Suprapubic skin (tissue), 4 donors: ENCODE results near the gene PRPF4. TPM values are rescaled to one million over a fixed set of nuclear protein-coding genes. Genes with fewer than 3 reads are reported as not detected.

Experiments
- DNase-seq, 2 donors: peaks; one replicate each; pipeline ENCODE4 v3.0.0-alpha.2; 2019; ENCODE audit warnings: low spot score in 2 of 2
- H3K27ac ChIP-seq: fragments of 200-600 bp; sonication (generic); one replicate; pipeline ENCODE4 v1.5.1; 2019
- H3K27me3 ChIP-seq: fragments of 200-600 bp; sonication (generic); one replicate; pipeline ENCODE4 v1.5.1; 2019
- H3K36me3 ChIP-seq: fragments of 200-600 bp; sonication (generic); one replicate; pipeline ENCODE4 v1.5.1; 2019
- H3K4me1 ChIP-seq: fragments of 200-600 bp; sonication (generic); one replicate; pipeline ENCODE4 v1.5.1; 2019
- H3K4me3 ChIP-seq: fragments of 200-600 bp; sonication (generic); one replicate; pipeline ENCODE4 v1.5.1; 2019; ENCODE audit warnings: mild to moderate bottlenecking
- H3K9me3 ChIP-seq: fragments of 200-600 bp; sonication (generic); one replicate; pipeline ENCODE4 v1.5.1; 2019
- CTCF ChIP-seq, 2 donors: fragments of 200-600 bp in 1 of 2; fragments of 450-650 bp in 1 of 2; sonication (generic) in 1 of 2; IDR thresholded peaks; one replicate each; pipeline ENCODE4 v1.5.1; 2016 to 2019; ENCODE audit warnings: antibody characterized with exemption in 2 of 2, mild to moderate bottlenecking in 1 of 2, moderate library complexity in 1 of 2
- EP300 ChIP-seq: sonication (generic); formaldehyde crosslinking; IDR thresholded peaks from one replicate; pipeline ENCODE4 v1.6.1; 2017; ENCODE audit warnings: antibody characterized with exemption
- POLR2A ChIP-seq, 2 donors: fragments of 450-650 bp; IDR thresholded peaks; one replicate each; pipeline ENCODE4 v1.6.1; 2017; ENCODE audit warnings: antibody characterized with exemption in 2 of 2, mild to moderate bottlenecking in 2 of 2, moderate library complexity in 2 of 2
- POLR2AphosphoS5 ChIP-seq, 3 donors: sonication (generic); formaldehyde crosslinking; IDR thresholded peaks; one replicate each; pipeline ENCODE4 v1.6.1; 2017; ENCODE audit warnings: antibody characterized with exemption in 3 of 3
- WGBS: methylation state at CpG from one replicate; pipeline ENCODE4 v1.1.5; 2018; 5-methylcytosine and 5-hydroxymethylcytosine counted together
- total RNA-seq, 4 donors: library from RNA; depleted of rRNA; stranded (reverse); fragments of >200 nt; gene quantifications; one replicate each; pipeline ENCODE4 v1.1.0, GENCODE V29; 2016

The PRPF4 gene
- total RNA-seq, 4 donors from 2014 or later = 13.6 to 21.3 (median 17.6) TPM

- H3K9me3 ChIP-seq = no peaks in the 10 kb centered on the region
- H3K27me3 ChIP-seq = no peaks in the 10 kb centered on the region
- no peak overlapping the region for H3K4me3 ChIP-seq
- WGBS = 89% methylated on average over 2 of the region's 2 CpGs
- peaks cover 6% of the 10 kb centered on the region for H3K4me1 ChIP-seq
- H3K27ac ChIP-seq = no peak overlapping the region
- TF ChIP-seq CTCF (IDR thresholded peaks at IDR 0.05) (no peak), POLR2A (IDR thresholded peaks at IDR 0.05) (no peak), POLR2AphosphoS5 (IDR thresholded peaks at IDR 0.05) (no peak), EP300 (no peak)
- DNase-seq = no peak
- H3K36me3 ChIP-seq = peaks cover 62% of the 10 kb centered on the region
Observed at GRCh38 chr9:113269355-113269754, 6.1 kb upstream of the PRPF4 start.

GRCh38 chr9:113269871-113270270 is 5.6 kb upstream of the PRPF4 start:
- no peak overlapping the region for H3K4me3 ChIP-seq
- H3K4me1 ChIP-seq = peaks cover 10% of the 10 kb centered on the region
- no peaks in the 10 kb centered on the region for H3K9me3 ChIP-seq
- no peaks in the 10 kb centered on the region for H3K27me3 ChIP-seq
- no peak overlapping the region for H3K27ac ChIP-seq
- no peak for DNase-seq
- TF ChIP-seq POLR2AphosphoS5 (IDR thresholded peaks at IDR 0.05) (no peak), CTCF (IDR thresholded peaks at IDR 0.05) (no peak), EP300 (no peak), POLR2A (IDR thresholded peaks at IDR 0.05) (no peak)
- WGBS = 93% methylated on average over 2 of the region's 2 CpGs
- H3K36me3 ChIP-seq = peaks cover 62% of the 10 kb centered on the region

- WGBS = 0% methylated on average over 9 of the region's 15 CpGs
- Histone ChIP-seq H3K36me3 (peaks cover 55% of the 10 kb centered on the region), H3K4me3 (peak overlapping the region; percentile 72), H3K27ac (peak overlapping the region; percentile 91), H3K9me3 (no peaks in the 10 kb centered on the region), H3K27me3 (no peaks in the 10 kb centered on the region), H3K4me1 (peaks cover 24% of the 10 kb centered on the region)
- DNase-seq = no peak
- no peak for TF ChIP-seq EP300
- no peak for TF ChIP-seq POLR2AphosphoS5 (IDR thresholded peaks at IDR 0.05)
- TF ChIP-seq POLR2A (IDR thresholded peaks at IDR 0.05) = no peak
- peak; percentile 38 to 51 for TF ChIP-seq CTCF (IDR thresholded peaks at IDR 0.05)
Observed at GRCh38 chr9:113274474-113275156, 843 bp upstream of the PRPF4 start.

- Histone ChIP-seq H3K9me3 (no peaks in the 10 kb centered on the region), H3K27ac (no peak overlapping the region), H3K36me3 (peaks cover 63% of the 10 kb centered on the region), H3K27me3 (no peaks in the 10 kb centered on the region), H3K4me3 (no peak overlapping the region), H3K4me1 (peaks cover 24% of the 10 kb centered on the region)
- DNase-seq = no peak
- 80% methylated on average over 4 of the region's 4 CpGs for WGBS
- TF ChIP-seq EP300 (no peak), CTCF (IDR thresholded peaks at IDR 0.05) (no peak), POLR2AphosphoS5 (IDR thresholded peaks at IDR 0.05) (no peak), POLR2A (IDR thresholded peaks at IDR 0.05) (no peak)
Observed at GRCh38 chr9:113278840-113279239, 3.4 kb downstream of the PRPF4 start.

GRCh38 chr9:113281356-113281755 is 5.9 kb downstream of the PRPF4 start:
- DNase-seq = no peak
- peaks cover 88% of the 10 kb centered on the region for H3K36me3 ChIP-seq
- H3K27ac ChIP-seq = no peak overlapping the region
- TF ChIP-seq CTCF (IDR thresholded peaks at IDR 0.05) (no peak), EP300 (no peak), POLR2AphosphoS5 (IDR thresholded peaks at IDR 0.05) (no peak), POLR2A (IDR thresholded peaks at IDR 0.05) (no peak)
- no peaks in the 10 kb centered on the region for H3K9me3 ChIP-seq
- H3K27me3 ChIP-seq = no peaks in the 10 kb centered on the region
- WGBS = 97% methylated on average over 4 of the region's 4 CpGs
- peaks cover 10% of the 10 kb centered on the region for H3K4me1 ChIP-seq
- no peak overlapping the region for H3K4me3 ChIP-seq
